HG03571 (cell line): Measurements from ENCODE around the gene NES.

Source experiments
- ATAC-seq: cut with Tn5 transposase; IDR thresholded peaks from one replicate; pipeline ENCODE4 v1.9.1; 2021; ENCODE audit not compliant: unreplicated experiment

NES gene

GRCh38 chr1:156624814-156625435 is 52.3 kb downstream of the NES start:
- ATAC-seq: no peak

GRCh38 chr1:156623946-156624813 is 53.0 kb downstream of the NES start:
- ATAC-seq: no peak

- no peak for ATAC-seq
These were observed 54.5 kb downstream of the NES start for GRCh38 chr1:156622581-156623297.

GRCh38 chr1:156619582-156619955 is 57.6 kb downstream of the NES start:
- ATAC-seq: no peak

- no peak for ATAC-seq
These were observed 58.2 kb downstream of the NES start, which contains the start of gene HAPLN2 for GRCh38 chr1:156618853-156619581. TSS of gene HAPLN2 (plus strand) at chr1:156619415. CDS start at chr1:156623491, 4,076 bp downstream.
